Fibroblast of the aortic adventitia (primary cell): ENCODE measurements around the gene VOPP1. TPM values are rescaled to one million over a fixed set of nuclear protein-coding genes. Genes with fewer than 3 reads are reported as not detected.

Source experiments
- DNase-seq: peaks from one replicate; pipeline ENCODE4 v3.0.0-alpha.2; 2010; ENCODE audit warnings: low read depth
- H3K4me3 ChIP-seq: 2 replicates; pipeline ENCODE4 v1.5.1; 2011; ENCODE audit warnings: low read depth, mild to moderate bottlenecking, control low read depth, low read length, moderate library complexity
- CTCF ChIP-seq: IDR thresholded peaks from 2 replicates; pipeline ENCODE4 v1.5.1; 2011; ENCODE audit warnings: mild to moderate bottlenecking, low read length, control low read depth, inconsistent platforms; ENCODE audit not compliant: insufficient read depth
- total RNA-seq: library from RNA; depleted of rRNA; stranded (reverse); fragments of >200 nt; gene quantifications from 2 replicates; pipeline ENCODE4 v1.2.3, GENCODE V29; 2012; ENCODE audit warnings: low replicate concordance

The VOPP1 gene
- total RNA-seq, 1 donor, result 89.4 TPM

- no peak for TF ChIP-seq CTCF
- no peak for DNase-seq
- H3K4me3 ChIP-seq, result no peak overlapping the region
Measured at GRCh38 chr7:55575733-55576132, 3.4 kb upstream of the VOPP1 start.

- H3K4me3 ChIP-seq, result no peak overlapping the region
- DNase-seq, result no peak
- no peak for TF ChIP-seq CTCF
Measured at GRCh38 chr7:55575098-55575497, 2.8 kb upstream of the VOPP1 start.

- no peak for TF ChIP-seq CTCF
- peak; percentile 54 for DNase-seq
- no peak overlapping the region for H3K4me3 ChIP-seq
Measured at GRCh38 chr7:55574051-55574717, 1.9 kb upstream of the VOPP1 start.

- no peak for TF ChIP-seq CTCF
- peak; percentile 30 for DNase-seq
- H3K4me3 ChIP-seq, result peak overlapping the region; percentile 71
Measured at GRCh38 chr7:55573234-55573900, 1.1 kb upstream of the VOPP1 start.

GRCh38 chr7:55571511-55572377 is 558 bp downstream of the VOPP1 start:
- no peak for TF ChIP-seq CTCF
- H3K4me3 ChIP-seq, result peak overlapping the region; percentile 82
- DNase-seq, result peak; percentile 38

- peak; percentile 84 for DNase-seq
- H3K4me3 ChIP-seq, result peak overlapping the region; percentile 82
- TF ChIP-seq CTCF, result no peak
Measured at GRCh38 chr7:55570939-55571338, 1.4 kb downstream of the VOPP1 start.
